OCI-LY7 (cell line): Measurements from ENCODE around the gene KRT81.

Source experiments
- CTCF ChIP-seq: fragments of 200-600 bp; sonication (generic); conservative IDR thresholded peaks from 2 replicates; pipeline ENCODE4 v1.5.1; 2014; ENCODE audit warnings: mild to moderate bottlenecking, antibody characterized with exemption, low read length, moderate library complexity, mixed read lengths
- EZH2phosphoT487 ChIP-seq: fragments of 200-600 bp; sonication (generic); IDR thresholded peaks from 2 replicates; pipeline ENCODE4 v1.6.1; 2018; ENCODE audit warnings: low read depth, borderline replicate concordance, mild to moderate bottlenecking, mixed run types, antibody characterized with exemption, low read length, moderate library complexity, mixed read lengths

GRCh38 chr12:52243856-52244614, 47.3 kb downstream of the KRT81 start:
- TF ChIP-seq CTCF (no peak), EZH2phosphoT487 (no peak)
